Activated naive CD8-positive, alpha-beta T cell treated with anti-CD3 and anti-CD28 coated beads, Interleukin-2, amount 10 ng/mL, durations not matched to agents 7 days and 5 days (primary cell): ENCODE data around the gene ADK. TPM values are rescaled to one million over a fixed set of nuclear protein-coding genes. Genes with fewer than 3 reads are reported as not detected.
A peak's percentile ranks its signal among the peaks of the same experiment; 100 is the strongest.
"Not testable (repeated sequence)": the region's sequence is repeated elsewhere in the genome, so short reads cannot be mapped to it uniquely, and the experiment has no call there.

ENCODE experiments used
- ATAC-seq: fragments of 150-1000 bp; cut with Tn5 transposase; one replicate; pipeline ENCODE4 v1.10.0; 2021; ENCODE audit warnings: low read depth, moderate library complexity
- POLR2A ChIA-PET: fragments of 350-600 bp; sonication (Branson Sonifier 250); formaldehyde crosslinking; loops from one replicate; lab custom pipeline; 2021; ENCODE audit warnings: antibody characterized with exemption; lab: Charles Lee
- DNase-seq: peaks from one replicate; pipeline ENCODE4 v3.0.0; 2021
- H3K27ac Mint-ChIP-seq: one replicate; pipeline ENCODE4 v1.8.0; 2022; ENCODE audit warnings: mild to moderate bottlenecking, mixed read lengths
- H3K27me3 Mint-ChIP-seq: one replicate; pipeline ENCODE4 v1.8.0; 2022; ENCODE audit warnings: mild to moderate bottlenecking, moderate library complexity, mixed read lengths
- H3K36me3 Mint-ChIP-seq: one replicate; pipeline ENCODE4 v1.8.0; 2021; ENCODE audit warnings: mild to moderate bottlenecking, mixed read lengths
- H3K4me1 Mint-ChIP-seq: one replicate; pipeline ENCODE4 v1.8.0; 2021; ENCODE audit warnings: mixed read lengths
- H3K4me3 Mint-ChIP-seq: one replicate; pipeline ENCODE4 v1.8.0; 2022; ENCODE audit warnings: mild to moderate bottlenecking, moderate library complexity, mixed read lengths
- H3K9me3 Mint-ChIP-seq: one replicate; pipeline ENCODE4 v1.8.0; 2021; ENCODE audit warnings: mixed read lengths
- total RNA-seq, 2 experiments: library from RNA; stranded (reverse); gene quantifications; one replicate each; pipeline ENCODE4 v1.2.3, GENCODE V29; 2021

Gene ADK
- total RNA-seq, 2 experiments from 2014 or later, result 31.6 to 37.9 TPM

DNA sequence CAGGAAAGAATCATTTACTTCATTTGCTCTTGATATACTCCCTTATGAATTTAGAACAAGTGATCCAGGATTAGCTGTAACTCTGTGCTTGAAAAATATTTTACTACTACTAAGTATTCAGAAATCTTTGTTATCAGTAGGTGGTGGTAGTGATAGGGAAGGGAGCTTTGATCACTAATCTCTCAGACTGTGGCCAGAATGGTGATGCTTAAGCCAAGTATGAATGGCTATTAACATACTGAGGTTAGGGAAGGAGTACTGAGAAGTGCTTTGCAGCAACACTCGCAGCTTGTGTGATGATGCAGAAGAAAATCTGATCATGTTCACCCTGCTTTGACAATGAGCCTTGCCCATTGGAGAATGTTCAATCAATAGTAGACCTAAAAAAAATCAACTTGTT lies 29.7 kb upstream of the ADK start:
- ATAC-seq (no peak), DNase-seq (no peak)
- Mint-ChIP-seq H3K4me3 (no peak overlapping the region), H3K9me3 (no peaks in the 10 kb centered on the region), H3K27ac (no peak overlapping the region), H3K27me3 (no peaks in the 10 kb centered on the region), H3K36me3 (peaks cover 28% of the 10 kb centered on the region), H3K4me1 (peaks cover 5% of the 10 kb centered on the region)
- POLR2A ChIA-PET, result no interaction called here

DNA sequence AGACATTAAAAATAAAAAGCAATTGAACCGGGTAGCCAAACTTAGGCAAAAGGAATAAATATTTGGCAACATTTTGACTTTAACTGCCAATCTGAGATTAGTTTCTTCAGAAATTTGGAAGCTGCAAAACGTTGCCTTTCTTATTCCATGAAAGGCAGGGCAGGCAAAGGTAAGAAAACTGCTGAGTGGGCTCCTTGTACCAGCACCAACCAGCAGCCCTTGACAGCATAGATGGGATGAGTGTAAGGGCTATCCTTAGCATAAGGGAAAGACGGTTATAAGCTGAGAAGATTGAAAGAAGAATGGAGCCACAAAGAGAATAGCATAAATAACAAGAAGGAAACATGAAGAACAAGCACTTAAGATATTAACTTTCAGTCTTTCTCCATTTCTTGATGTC lies 29.0 kb upstream of the ADK start:
- no peak for DNase-seq
- H3K27me3 Mint-ChIP-seq, result no peaks in the 10 kb centered on the region
- no peak overlapping the region for H3K27ac Mint-ChIP-seq
- no peak overlapping the region for H3K4me3 Mint-ChIP-seq
- POLR2A ChIA-PET, result no interaction called here
- H3K4me1 Mint-ChIP-seq, result peaks cover 5% of the 10 kb centered on the region
- no peaks in the 10 kb centered on the region for H3K9me3 Mint-ChIP-seq
- no peak for ATAC-seq
- peaks cover 25% of the 10 kb centered on the region for H3K36me3 Mint-ChIP-seq

DNA sequence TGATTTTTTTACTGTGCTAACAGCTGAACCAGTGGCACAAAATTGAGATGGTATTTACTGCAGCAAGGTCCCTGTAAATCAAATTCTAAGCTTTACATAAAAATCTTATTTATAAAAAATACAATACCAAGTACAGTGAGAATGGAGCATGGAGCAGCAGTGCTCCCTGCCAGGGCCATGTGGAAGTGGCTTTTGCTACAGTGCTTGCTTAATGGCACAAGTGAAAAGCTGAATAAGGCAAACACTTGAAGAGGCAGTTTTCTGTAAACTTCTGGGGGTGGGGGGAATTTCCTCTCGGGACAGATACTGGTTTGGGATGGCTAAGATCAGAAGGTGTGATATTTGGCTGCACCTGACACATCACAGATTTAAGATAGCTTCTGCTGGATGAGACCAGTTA lies 27.9 kb upstream of the ADK start:
- DNase-seq (no peak), ATAC-seq (no peak)
- no peaks in the 10 kb centered on the region for H3K9me3 Mint-ChIP-seq
- H3K4me1 Mint-ChIP-seq, result peaks cover 5% of the 10 kb centered on the region
- no peak overlapping the region for H3K27ac Mint-ChIP-seq
- POLR2A ChIA-PET, result interaction anchor here (0.7 kb wide), 1 partner anchor 79 kb away, joined by 3 read pairs; no protein-coding TSS in a partner anchor
- no peaks in the 10 kb centered on the region for H3K27me3 Mint-ChIP-seq
- H3K36me3 Mint-ChIP-seq, result peaks cover 22% of the 10 kb centered on the region
- H3K4me3 Mint-ChIP-seq, result no peak overlapping the region

DNA sequence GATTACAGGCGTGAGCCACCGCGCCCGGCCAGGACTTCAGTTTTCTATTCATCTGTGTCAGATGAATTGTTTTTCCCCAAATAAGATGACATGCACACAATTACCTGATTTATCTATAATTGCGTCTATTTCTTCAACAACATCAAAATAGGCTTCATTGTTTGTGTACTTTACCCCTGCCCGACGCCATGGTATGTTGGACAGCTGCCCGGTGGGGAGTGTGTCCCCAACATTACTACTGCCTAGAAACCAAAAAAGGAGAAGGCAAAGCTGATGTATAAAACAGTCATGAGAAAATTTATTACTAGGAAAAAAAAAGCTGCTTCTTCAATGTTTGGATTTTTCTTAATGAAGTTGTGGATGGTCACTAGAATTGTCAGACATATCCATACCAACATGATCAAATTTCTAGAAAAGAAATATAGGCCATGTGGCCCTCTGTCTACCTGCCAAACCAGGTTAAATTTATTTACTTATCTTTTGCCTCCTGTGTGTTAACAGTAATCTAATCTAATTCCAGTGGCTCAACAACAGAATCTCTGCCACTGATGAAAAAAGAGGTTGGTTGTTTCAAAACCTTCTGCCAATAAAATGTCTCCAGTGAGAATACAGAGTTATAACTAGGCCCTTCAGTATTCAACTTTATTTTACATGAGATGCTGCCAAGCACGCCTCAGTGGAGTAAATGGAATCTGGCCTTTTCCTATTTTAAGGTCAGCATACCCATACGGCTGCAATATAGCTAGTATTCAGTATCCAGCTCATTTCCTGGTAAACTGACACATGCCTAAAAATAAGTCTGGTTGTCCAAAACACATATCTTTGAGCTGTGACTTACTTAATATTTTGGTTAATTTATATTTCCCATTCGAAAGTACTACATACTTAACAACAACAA lies 16.8 kb upstream of the ADK start:
- Mint-ChIP-seq H3K9me3 (no peaks in the 10 kb centered on the region), H3K4me1 (peaks cover 3% of the 10 kb centered on the region), H3K27me3 (no peaks in the 10 kb centered on the region), H3K27ac (no peak overlapping the region), H3K4me3 (no peak overlapping the region), H3K36me3 (peaks cover 34% of the 10 kb centered on the region)
- POLR2A ChIA-PET, result no interaction called here
- DNase-seq (no peak), ATAC-seq (no peak)

DNA sequence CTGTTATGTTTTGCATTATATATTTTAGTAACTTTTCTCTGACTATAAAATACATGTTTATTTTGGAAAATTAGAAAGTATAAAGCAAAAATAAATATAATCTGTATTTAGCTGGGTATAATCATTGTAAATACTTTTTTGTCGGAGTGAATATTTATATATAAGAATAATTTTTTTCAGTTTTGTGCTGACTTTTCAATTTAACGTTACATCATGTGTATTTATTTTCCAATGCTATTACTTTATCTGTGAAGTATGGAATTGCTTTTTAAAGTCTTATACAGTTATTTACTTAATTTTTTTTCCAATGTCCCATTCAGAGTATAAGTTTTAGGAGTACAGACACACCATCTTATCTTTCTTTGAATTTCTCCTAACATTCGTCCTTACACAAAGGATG lies 15.6 kb upstream of the ADK start:
- POLR2A ChIA-PET, result no interaction called here
- peaks cover 3% of the 10 kb centered on the region for H3K4me1 Mint-ChIP-seq
- no peaks in the 10 kb centered on the region for H3K9me3 Mint-ChIP-seq
- no peak for ATAC-seq
- DNase-seq, result no peak
- H3K27me3 Mint-ChIP-seq, result no peaks in the 10 kb centered on the region
- no peak overlapping the region for H3K27ac Mint-ChIP-seq
- no peak overlapping the region for H3K4me3 Mint-ChIP-seq
- peaks cover 32% of the 10 kb centered on the region for H3K36me3 Mint-ChIP-seq

DNA sequence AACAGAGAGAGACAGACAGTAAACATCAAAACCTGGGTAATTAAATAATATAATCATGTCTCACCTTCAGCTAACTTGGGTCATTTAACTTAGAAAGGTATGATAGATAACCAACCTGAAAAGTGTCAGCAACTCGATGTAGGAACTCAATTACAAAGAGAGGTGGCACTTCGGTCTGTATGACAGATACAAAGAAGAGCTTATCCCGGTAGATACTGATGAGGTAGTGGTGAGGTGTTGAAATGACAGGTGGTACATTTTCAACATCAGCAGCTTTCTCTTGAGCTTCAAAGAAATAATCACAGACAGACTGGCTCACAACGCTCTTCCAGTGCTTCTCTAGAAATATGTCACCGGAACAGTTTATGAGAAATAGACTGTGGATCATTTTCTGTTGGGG lies 13.0 kb upstream of the ADK start:
- Mint-ChIP-seq H3K27me3 (no peaks in the 10 kb centered on the region), H3K9me3 (no peaks in the 10 kb centered on the region), H3K4me1 (peaks cover 6% of the 10 kb centered on the region), H3K27ac (no peak overlapping the region), H3K36me3 (peaks cover 26% of the 10 kb centered on the region), H3K4me3 (no peak overlapping the region)
- ATAC-seq (no peak), DNase-seq (no peak)
- POLR2A ChIA-PET, result interaction anchor here (1.1 kb wide), 1 partner anchor 12 kb away, joined by 3 read pairs; no protein-coding TSS in a partner anchor

DNA sequence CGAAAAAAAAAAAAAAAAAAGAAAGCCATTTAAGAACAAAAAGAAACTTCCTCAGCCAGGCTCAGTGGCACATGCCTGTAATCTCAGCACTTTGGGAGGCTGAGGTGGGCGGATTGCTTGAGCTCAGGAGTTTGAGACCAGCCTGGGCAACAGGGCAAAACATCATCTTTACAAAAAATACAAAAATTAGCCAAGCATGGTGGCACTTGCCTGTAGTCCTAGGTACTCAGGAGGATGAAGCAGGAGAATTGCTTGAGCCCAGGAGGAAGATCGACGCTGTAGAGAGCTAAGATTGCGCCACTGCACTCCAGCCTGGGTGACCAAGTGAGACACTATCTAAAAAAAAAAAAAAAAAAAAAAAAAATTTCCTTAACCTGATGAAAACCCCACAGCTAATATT lies 12.4 kb upstream of the ADK start:
- not testable (repeated sequence) for H3K4me3 Mint-ChIP-seq, DNase-seq, ATAC-seq, H3K9me3 Mint-ChIP-seq, H3K27me3 Mint-ChIP-seq, H3K4me1 Mint-ChIP-seq, H3K27ac Mint-ChIP-seq
- H3K36me3 Mint-ChIP-seq, result peaks cover 24% of the 10 kb centered on the region
- POLR2A ChIA-PET, result interaction anchor here (1.1 kb wide), 1 partner anchor 12 kb away, joined by 3 read pairs; no protein-coding TSS in a partner anchor

DNA sequence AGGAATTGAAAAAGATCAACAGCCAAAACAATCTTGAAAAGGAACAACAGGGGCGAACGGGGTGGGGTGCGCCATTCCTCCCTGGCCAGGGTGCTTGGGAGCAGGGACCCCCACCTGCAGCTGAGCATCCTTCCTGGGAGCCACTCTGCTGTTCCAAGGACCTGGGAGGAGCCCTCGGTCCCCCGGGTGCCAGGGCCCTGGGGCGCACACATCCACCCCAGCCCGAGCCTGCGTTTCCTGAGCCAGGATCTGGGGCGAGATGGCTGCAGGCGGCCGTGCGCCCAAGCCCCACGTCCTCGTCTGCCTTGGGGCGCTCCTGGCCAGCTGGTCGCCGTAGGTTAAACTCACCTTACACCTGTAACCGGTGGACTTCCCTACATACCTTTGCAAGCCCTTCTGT lies 11.0 kb upstream of the ADK start:
- Mint-ChIP-seq H3K9me3 (no peaks in the 10 kb centered on the region), H3K36me3 (peaks cover 18% of the 10 kb centered on the region), H3K4me3 (no peak overlapping the region), H3K4me1 (peaks cover 6% of the 10 kb centered on the region), H3K27me3 (no peaks in the 10 kb centered on the region), H3K27ac (no peak overlapping the region)
- no peak for ATAC-seq
- POLR2A ChIA-PET, result interaction anchor here (0.7 to 1.1 kb wide), 2 partner anchors 29 to 686 kb away, joined by 3 to 6 read pairs; no protein-coding TSS in a partner anchor
- no peak for DNase-seq

DNA sequence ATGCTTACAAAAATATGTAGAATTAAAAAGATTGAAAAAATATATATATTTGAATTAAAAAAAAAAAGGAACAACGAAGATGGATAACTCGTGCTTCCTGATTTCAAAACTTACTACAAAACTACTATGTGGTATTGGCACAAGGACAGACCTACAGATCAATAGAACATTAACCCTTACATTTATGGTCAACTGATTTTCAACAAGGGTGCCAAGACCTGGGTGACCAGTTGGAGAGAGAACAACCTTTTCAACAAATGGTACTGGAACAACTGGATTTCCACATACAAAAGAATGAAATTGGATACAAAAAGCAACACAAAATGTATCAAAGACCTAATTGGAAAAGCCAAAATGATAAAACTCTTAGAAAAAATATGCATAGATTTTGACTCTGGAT lies 10.5 kb upstream of the ADK start:
- Mint-ChIP-seq H3K4me1 (peaks cover 6% of the 10 kb centered on the region), H3K9me3 (no peaks in the 10 kb centered on the region), H3K27me3 (no peaks in the 10 kb centered on the region), H3K4me3 (no peak overlapping the region), H3K27ac (no peak overlapping the region), H3K36me3 (peaks cover 20% of the 10 kb centered on the region)
- POLR2A ChIA-PET, result no interaction called here
- DNase-seq (no peak), ATAC-seq (no peak)

DNA sequence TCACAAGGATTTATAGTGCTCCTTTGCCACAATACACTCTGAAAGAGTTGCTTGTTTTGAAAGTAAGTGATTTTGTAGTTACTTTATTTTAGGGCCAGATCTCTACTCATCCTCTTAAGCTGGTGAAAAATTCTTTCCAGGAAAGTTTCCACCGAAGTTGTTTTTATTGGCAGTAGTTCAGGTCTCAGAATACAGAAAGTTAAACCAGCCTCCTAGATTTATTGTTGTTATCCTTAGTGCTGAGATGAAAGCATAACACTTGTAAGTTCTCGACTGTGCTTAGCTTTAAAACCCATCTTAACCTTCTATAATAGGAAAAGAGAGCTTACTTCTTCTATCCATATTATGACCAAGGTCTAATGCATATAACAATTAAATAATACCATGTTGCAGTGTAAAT lies 5.9 kb upstream of the ADK start:
- peaks cover 15% of the 10 kb centered on the region for H3K4me1 Mint-ChIP-seq
- ATAC-seq (no peak), DNase-seq (no peak)
- H3K27ac Mint-ChIP-seq, result no peak overlapping the region
- POLR2A ChIA-PET, result interaction anchor here (0.8 kb wide), 1 partner anchor 61 kb away, joined by 3 read pairs; no protein-coding TSS in a partner anchor
- H3K9me3 Mint-ChIP-seq, result no peaks in the 10 kb centered on the region
- H3K4me3 Mint-ChIP-seq, result no peak overlapping the region
- no peaks in the 10 kb centered on the region for H3K27me3 Mint-ChIP-seq
- peaks cover 16% of the 10 kb centered on the region for H3K36me3 Mint-ChIP-seq

DNA sequence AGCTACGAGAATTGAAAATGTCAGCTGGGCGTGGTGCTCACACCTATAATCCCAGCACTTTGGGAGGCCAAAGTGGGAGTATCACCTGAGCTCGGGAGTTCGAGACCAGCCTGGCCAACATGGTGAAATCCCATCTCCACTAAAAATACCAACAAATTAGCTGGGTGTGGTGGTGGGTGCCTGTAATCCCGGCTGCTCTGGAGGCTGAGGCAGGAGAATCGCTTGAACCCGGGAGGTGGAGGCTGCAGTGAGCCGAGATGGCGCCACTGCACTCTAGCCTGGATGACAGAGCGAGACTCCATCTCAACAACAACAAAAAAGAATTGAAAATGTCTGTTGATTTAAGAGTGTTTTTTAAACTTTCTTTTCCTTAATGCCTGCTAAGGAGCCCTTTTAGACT lies 4.0 kb upstream of the ADK start:
- not testable (repeated sequence) for DNase-seq, H3K9me3 Mint-ChIP-seq, H3K27me3 Mint-ChIP-seq, H3K4me3 Mint-ChIP-seq, ATAC-seq, H3K27ac Mint-ChIP-seq
- POLR2A ChIA-PET, result interaction anchor here (0.7 kb wide), 1 partner anchor 91 kb away, joined by 3 read pairs; no protein-coding TSS in a partner anchor
- Mint-ChIP-seq H3K4me1 (peaks cover 13% of the 10 kb centered on the region), H3K36me3 (peaks cover 15% of the 10 kb centered on the region)

DNA sequence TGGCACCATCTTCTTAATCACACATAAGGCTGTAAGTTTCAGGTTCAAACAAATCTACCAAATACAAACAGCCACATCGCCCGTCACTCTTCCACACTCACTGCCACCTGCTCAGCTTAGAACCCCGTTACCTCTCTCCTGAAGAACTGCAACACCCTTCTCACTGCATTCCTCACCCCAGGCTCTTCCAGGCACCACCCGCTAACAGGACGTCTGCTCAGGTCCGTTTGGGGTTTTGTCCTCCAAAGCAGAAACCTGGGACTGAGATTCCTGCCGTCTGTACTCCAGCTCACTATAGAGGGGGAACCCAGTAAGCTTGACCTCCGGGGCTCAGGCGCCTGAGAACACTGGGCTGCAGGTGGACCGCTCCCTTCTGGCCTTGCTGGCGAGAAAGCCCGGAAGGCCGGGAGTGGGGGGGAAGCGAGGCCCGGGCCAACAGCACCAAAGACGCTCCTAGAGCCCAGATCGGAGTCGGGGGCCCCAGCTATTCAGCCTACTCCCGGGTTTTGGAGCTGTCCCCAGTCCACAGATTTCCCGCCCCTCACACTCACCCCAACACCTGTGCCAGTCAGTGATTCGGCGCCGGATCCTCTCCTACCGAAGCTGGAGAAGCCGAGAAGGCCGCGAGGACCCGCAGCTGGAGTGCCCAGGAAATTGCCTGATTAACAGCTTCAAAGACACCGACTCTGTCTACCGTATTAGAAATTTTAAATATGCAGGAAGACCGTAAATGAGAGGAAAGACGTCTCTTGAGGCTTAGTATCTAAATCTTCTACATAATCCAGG lies 624 bp upstream of the ADK start, which contains the start of gene AP3M1:
AP3M1 (minus strand) TSS at position 625 of the 786 bp plus-strand sequence. CDS start 12,449 bp downstream, outside the sequence.
- Mint-ChIP-seq H3K27me3 (no peaks in the 10 kb centered on the region), H3K4me1 (peaks cover 22% of the 10 kb centered on the region), H3K9me3 (no peaks in the 10 kb centered on the region), H3K27ac (no peak within 1 kb of the TSS), H3K4me3 (no peak within 1 kb of the TSS), H3K36me3 (peaks cover 12% of the 10 kb centered on the region)
- DNase-seq (peak; percentile 80), ATAC-seq (peak; percentile 65)
- POLR2A ChIA-PET, result interaction anchor here (0.8 to 1.6 kb wide), 9 partner anchors 19 to 961 kb away, joined by 3 to 9 read pairs (median 3); partner anchors contain the start of gene SAMD8
